ENCODE data around the gene KLHDC1. TPM values are rescaled to one million over a fixed set of nuclear protein-coding genes. Genes with fewer than 3 reads are reported as not detected.
A peak's percentile ranks its signal among the peaks of the same experiment; 100 is the strongest.
"Not testable (repeated sequence)": the region's sequence is repeated elsewhere in the genome, so short reads cannot be mapped to it uniquely, and the experiment has no call there.

KLHDC1 gene
- total RNA-seq, 1 donor from 2014 or later: 1.1 TPM

GRCh38 chr14:49720744-49721143 is 27.8 kb downstream of the KLHDC1 start:
- no peaks in the 10 kb centered on the region for H3K36me3 ChIP-seq (ENCODE audit: control insufficient read depth, insufficient read depth, low read length)
- FAIRE-seq: no peak
- no peaks in the 10 kb centered on the region for H3K27me3 ChIP-seq (ENCODE audit: control insufficient read depth, insufficient read depth, low read length)
- H3K4me3 ChIP-seq (ENCODE audit: low read depth, low read length): no peak overlapping the region
- no peak for TF ChIP-seq CTCF (IDR thresholded peaks at IDR 0.05; ENCODE audit: insufficient read depth, low read length, severe bottlenecking)
- no peak for DNase-seq (ENCODE audit: low read depth)

DNA sequence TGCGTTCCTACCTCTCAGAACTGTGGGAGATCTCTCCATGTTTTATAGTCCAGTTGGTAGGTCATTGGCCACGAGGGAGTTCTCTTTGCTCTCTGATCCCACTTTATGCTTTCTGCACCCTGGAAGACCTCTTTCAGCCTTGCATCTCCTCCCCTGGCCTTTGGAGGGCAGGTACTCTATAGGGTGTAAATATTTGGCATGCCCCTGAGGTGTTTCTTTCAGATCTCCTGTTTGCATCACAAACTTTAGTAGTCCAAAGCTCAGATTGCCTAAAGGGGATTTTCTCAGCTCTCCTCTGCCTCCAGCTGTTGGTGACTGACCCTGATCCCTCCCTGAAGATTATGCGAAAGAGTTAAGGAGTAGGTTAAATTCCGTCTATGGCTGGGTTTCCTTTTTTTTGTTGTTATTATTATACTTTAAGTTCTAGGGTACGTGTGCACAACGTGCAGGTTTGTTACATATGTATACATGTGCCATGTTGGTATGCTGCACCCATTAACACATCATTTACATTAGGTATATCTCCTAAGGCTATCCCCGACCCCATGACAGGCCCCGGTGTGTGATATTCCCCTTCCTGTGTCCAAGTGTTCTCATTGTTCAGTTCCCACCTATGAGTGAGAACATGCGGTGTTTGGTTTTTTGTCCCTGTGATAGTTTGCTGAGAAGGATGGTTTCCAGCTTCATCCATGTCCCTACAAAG is 29.0 kb downstream of the KLHDC1 start:
- not testable (repeated sequence) for H3K36me3 ChIP-seq (ENCODE audit: control insufficient read depth, insufficient read depth, low read length); FAIRE-seq; H3K4me3 ChIP-seq (ENCODE audit: low read depth, low read length); H3K27me3 ChIP-seq (ENCODE audit: control insufficient read depth, insufficient read depth, low read length); DNase-seq (ENCODE audit: low read depth)

DNA sequence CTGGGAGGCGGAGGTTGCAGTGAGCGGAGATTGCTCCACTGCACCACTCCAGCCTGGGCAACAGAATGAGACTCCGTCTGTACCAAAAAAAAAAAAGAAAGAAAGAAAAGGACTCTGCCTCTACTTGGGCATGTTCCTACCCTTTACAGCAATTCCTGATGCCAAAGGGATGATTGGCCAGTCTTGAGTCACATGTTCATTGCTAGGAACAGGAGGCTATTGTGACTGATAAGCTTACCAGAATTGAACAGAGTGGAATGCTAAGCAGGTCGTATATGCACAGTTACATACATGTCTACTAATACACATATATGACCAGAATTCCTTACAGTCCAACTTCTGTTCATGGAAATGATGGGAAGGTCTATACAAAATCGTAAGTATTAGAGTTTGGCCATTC is 34.3 kb downstream of the KLHDC1 start:
- Histone ChIP-seq H3K27me3 (ENCODE audit: control insufficient read depth, insufficient read depth, low read length) (no peaks in the 10 kb centered on the region), H3K4me3 (ENCODE audit: low read depth, low read length) (no peak overlapping the region), H3K36me3 (ENCODE audit: control insufficient read depth, insufficient read depth, low read length) (no peaks in the 10 kb centered on the region)
- DNase-seq (ENCODE audit: low read depth) (no peak), FAIRE-seq (no peak)
- no peak for TF ChIP-seq CTCF (IDR thresholded peaks at IDR 0.05; ENCODE audit: insufficient read depth, low read length, severe bottlenecking)

DNA sequence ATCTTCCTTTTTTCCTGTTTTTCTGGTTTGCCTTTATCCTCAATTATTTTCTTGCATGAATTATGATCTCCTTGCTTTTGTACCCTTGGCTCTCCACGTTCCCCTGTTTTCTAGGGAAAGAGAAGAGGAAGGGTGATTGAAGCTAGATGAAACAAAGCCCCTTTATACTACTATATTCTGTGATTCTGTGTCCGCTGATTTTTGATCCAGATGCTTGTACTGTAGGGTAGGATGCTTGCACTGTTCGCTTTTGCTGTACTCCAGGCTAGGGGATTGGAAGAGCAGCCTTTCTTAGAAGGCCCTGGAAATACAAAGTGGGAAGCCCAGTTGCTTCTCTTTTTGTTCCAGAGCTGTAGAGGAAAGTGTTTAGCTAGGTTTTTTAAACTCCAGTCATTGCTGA is 40.0 kb downstream of the KLHDC1 start:
- DNase-seq (ENCODE audit: low read depth): no peak
- Histone ChIP-seq H3K4me3 (ENCODE audit: low read depth, low read length) (no peak overlapping the region), H3K27me3 (ENCODE audit: control insufficient read depth, insufficient read depth, low read length) (no peaks in the 10 kb centered on the region), H3K36me3 (ENCODE audit: control insufficient read depth, insufficient read depth, low read length) (no peaks in the 10 kb centered on the region)
- no peak for TF ChIP-seq CTCF (IDR thresholded peaks at IDR 0.05; ENCODE audit: insufficient read depth, low read length, severe bottlenecking)
- FAIRE-seq: no peak

DNA sequence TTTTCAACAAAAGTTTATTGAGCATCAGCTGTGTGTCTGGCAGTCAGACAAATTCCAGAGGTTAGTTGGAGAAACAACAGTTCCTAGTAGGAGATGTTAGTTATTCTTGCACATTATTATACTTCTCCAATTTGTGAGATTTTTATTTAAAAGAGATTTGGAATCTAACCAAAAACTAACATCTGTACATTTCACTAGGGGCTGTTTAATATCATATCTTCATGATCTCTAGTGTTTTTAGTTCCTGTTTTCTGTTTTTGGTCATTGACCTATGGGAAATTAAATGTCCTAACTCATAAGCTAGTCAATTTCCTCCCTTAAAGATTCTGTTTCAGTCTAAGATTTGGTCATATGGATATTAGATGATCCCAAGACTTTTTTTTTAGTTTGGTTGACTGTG is 40.9 kb downstream of the KLHDC1 start:
- Histone ChIP-seq H3K27me3 (ENCODE audit: control insufficient read depth, insufficient read depth, low read length) (no peaks in the 10 kb centered on the region), H3K4me3 (ENCODE audit: low read depth, low read length) (no peak overlapping the region), H3K36me3 (ENCODE audit: control insufficient read depth, insufficient read depth, low read length) (no peaks in the 10 kb centered on the region)
- TF ChIP-seq CTCF (IDR thresholded peaks at IDR 0.05; ENCODE audit: insufficient read depth, low read length, severe bottlenecking): no peak
- DNase-seq (ENCODE audit: low read depth): no peak
- no peak for FAIRE-seq

DNA sequence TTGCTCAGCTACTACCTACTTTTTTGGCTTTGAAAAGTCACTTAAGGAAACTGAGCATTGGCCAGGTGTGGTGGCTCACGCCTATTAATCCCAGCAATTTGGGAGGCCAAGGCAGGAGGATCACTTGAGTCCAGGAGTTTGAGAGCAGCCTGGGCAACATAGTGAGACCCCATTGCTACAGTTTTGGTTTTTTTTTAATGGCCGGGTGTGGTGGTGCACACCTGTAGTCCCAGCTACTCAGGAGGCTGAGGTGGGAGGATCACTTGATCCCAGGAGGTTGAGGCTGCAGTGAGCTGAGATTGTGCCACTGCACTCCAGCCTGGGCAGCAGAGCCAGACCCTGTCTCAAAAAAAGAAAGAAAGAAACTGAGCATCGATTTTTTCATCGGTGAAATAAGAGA is 42.7 kb downstream of the KLHDC1 start:
- H3K27me3 ChIP-seq (ENCODE audit: control insufficient read depth, insufficient read depth, low read length); DNase-seq (ENCODE audit: low read depth); FAIRE-seq; H3K36me3 ChIP-seq (ENCODE audit: control insufficient read depth, insufficient read depth, low read length); H3K4me3 ChIP-seq (ENCODE audit: low read depth, low read length): not testable (repeated sequence)

DNA sequence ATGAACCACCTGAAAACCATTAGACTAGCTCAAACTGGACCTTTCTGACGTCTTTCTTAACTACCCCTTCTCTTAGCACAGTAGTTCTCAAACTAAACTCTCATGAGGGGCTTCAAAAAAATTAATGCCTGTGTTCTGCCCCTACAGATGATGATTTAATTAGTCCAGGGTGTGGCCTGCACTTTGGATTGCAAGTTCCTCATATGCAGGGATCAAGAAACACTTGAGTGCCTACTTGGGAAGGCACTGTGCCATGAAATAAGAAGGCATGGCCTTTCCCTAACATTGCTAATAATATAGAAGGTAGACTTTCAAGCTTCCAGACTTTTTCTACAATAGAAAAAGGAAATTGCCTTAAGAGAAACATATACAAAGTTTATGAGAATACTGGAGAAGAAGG is 52.3 kb downstream of the KLHDC1 start:
- H3K4me3 ChIP-seq (ENCODE audit: low read depth, low read length): no peak overlapping the region
- FAIRE-seq (no peak), DNase-seq (ENCODE audit: low read depth) (no peak)
- TF ChIP-seq CTCF (IDR thresholded peaks at IDR 0.05; ENCODE audit: insufficient read depth, low read length, severe bottlenecking): no peak
- H3K36me3 ChIP-seq (ENCODE audit: control insufficient read depth, insufficient read depth, low read length): no peaks in the 10 kb centered on the region
- no peaks in the 10 kb centered on the region for H3K27me3 ChIP-seq (ENCODE audit: control insufficient read depth, insufficient read depth, low read length)

GRCh38 chr14:49746476-49746875 is 53.6 kb downstream of the KLHDC1 start:
- not testable (repeated sequence) for H3K4me3 ChIP-seq (ENCODE audit: low read depth, low read length); DNase-seq (ENCODE audit: low read depth); H3K27me3 ChIP-seq (ENCODE audit: control insufficient read depth, insufficient read depth, low read length); H3K36me3 ChIP-seq (ENCODE audit: control insufficient read depth, insufficient read depth, low read length)
- FAIRE-seq: peak; percentile 86
